Astrocyte of the cerebellum (primary cell): ENCODE results near the gene ZNF341.

Source experiments
- DNase-seq: peaks from one replicate; pipeline ENCODE4 v3.0.0-alpha.2; 2011; ENCODE audit warnings: low read depth
- H3K4me3 ChIP-seq: 2 replicates; pipeline ENCODE4 v1.5.1; 2011; ENCODE audit warnings: mild to moderate bottlenecking, low read depth, low read length, moderate library complexity
- in situ Hi-C: cut with HindIII; loops from 2 replicates; pipeline ENCODE4 v1.10.0; 2017; ENCODE audit warnings: low sequenced_read_pairs
- TF ChIP-seq, protein P1 (sequence below): IDR thresholded peaks from 2 replicates; pipeline ENCODE4 v1.5.1; 2012; ENCODE audit warnings: low read length, low read depth, moderate library complexity, mild to moderate bottlenecking; ENCODE audit errors: missing control alignments

The ZNF341 gene

DNA sequence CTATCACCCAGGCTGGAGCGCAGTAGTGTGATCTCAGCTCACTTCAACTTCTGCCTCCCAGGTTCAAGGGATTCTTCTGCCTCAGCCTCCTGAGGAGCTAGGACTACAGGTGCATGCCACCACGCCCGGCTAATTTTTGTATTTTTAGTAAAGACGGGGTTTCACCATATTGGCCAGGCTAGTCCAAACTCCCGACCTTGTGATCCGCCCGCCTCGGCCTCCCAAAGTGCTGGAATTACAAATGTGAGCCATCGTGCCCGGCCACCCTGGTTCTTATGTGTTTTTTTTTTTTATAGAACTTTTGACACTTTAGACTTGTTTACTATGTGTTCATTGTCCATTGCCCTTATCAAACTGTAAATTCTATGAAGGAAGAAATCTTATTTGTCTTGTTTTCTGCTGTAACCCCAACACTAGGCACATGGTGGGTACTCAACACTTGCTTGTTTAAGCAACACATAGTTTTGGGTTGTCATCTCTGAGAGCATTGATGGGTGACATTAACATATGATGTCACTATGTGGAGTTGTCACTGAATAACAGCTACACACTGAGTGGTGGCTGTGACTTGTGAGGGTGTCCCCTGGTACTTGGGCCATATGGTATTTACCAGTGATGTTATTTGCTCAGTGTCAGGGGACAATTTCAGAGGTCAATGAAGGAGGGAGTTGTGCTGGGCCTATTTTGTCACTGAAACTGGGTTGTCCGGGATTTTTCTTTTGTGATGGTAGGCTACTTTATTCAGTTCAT, 10.2 kb upstream of the ZNF341 start:
- H3K4me3 ChIP-seq: no peak overlapping the region
- DNase-seq: no peak
- TF ChIP-seq, protein P1, sequence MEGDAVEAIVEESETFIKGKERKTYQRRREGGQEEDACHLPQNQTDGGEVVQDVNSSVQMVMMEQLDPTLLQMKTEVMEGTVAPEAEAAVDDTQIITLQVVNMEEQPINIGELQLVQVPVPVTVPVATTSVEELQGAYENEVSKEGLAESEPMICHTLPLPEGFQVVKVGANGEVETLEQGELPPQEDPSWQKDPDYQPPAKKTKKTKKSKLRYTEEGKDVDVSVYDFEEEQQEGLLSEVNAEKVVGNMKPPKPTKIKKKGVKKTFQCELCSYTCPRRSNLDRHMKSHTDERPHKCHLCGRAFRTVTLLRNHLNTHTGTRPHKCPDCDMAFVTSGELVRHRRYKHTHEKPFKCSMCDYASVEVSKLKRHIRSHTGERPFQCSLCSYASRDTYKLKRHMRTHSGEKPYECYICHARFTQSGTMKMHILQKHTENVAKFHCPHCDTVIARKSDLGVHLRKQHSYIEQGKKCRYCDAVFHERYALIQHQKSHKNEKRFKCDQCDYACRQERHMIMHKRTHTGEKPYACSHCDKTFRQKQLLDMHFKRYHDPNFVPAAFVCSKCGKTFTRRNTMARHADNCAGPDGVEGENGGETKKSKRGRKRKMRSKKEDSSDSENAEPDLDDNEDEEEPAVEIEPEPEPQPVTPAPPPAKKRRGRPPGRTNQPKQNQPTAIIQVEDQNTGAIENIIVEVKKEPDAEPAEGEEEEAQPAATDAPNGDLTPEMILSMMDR: no peak
- in situ Hi-C loops: no loop called here

DNA sequence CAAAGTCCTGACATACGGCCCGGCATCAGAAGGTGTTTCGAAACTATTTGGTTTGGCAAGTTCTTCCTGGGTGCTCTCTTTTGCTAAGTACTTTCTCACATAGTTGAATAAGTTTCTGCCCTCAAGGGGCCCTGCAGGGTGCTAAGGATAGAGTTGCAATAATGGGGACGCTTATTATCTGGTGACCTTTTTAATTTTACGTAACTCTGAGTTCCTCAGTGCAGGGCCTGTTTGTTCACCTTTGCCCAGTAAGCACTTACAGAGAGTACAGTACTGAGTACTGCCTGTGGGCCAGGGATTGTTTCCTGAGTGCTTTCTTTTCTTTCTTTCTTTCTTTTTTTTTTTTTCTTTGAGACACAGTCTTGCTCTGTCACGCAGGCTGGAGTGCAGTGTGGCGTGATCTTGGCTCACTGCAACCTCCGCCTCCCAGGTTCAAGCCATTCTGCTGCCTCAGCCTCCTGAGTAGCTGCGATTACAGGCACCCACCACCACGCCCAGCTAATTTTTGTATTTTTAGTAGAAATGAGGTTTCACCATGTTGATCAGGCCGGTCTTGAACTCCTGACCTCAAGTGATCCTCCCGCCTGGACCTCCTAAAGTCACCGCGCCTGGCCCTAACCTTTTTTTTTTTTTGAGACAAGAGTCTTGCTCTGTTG, 7.2 kb upstream of the ZNF341 start:
- in situ Hi-C loops: no loop called here
- H3K4me3 ChIP-seq: no peak overlapping the region
- TF ChIP-seq, protein P1: no peak
- no peak for DNase-seq

DNA sequence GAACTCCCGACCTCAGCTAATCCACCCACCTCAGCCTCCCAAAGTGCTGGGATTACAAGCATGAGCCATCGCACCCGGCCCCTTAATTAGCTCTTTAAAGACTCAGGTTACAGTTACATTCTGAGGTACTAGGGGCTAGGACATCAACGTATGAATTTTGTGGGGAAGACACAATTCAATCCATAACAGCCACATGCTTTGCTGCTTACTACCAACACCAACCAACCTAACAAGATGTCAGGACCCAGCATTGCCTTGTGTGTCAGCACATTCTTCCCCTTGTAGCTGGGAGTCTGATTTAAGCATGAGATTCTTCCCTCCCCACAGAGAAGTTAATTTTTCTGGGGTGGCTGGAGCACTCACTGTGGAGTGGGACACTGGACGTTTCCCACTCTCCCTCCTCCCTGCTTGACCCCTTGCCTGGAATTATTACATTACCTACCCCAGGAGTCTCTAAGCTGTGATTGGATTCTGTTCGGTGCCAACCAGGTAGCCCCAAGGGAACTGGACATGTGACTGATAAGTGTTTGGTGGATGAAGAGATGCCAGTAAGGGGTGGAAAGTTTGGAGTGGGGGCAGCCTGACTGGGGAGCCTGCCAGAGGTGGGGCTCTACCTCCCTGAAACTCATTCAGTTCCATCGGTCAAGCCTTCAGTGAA, 6.1 kb upstream of the ZNF341 start:
- no peak for DNase-seq
- H3K4me3 ChIP-seq: no peak overlapping the region
- TF ChIP-seq, protein P1: no peak
- in situ Hi-C loops: no loop called here

DNA sequence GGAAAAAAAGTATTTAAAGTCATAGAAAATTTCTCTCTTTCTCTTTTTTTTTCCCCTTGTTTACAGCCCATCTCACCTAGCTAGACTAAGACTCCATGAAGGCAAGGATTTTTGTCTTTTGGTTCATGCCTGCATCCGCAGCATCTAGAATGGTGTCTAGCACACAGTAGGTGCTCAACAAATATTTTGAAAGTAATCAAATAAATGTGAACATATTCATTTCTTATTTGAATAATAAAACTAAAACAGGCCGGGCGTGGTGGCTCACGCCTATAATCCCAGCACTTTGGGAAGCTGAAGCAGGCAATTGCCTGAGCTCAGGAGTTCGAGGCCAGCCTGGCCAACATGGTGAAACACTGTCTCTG, 4.7 kb upstream of the ZNF341 start:
- no peak overlapping the region for H3K4me3 ChIP-seq
- in situ Hi-C loops: no loop called here
- no peak for DNase-seq
- TF ChIP-seq, protein P1: no peak

DNA sequence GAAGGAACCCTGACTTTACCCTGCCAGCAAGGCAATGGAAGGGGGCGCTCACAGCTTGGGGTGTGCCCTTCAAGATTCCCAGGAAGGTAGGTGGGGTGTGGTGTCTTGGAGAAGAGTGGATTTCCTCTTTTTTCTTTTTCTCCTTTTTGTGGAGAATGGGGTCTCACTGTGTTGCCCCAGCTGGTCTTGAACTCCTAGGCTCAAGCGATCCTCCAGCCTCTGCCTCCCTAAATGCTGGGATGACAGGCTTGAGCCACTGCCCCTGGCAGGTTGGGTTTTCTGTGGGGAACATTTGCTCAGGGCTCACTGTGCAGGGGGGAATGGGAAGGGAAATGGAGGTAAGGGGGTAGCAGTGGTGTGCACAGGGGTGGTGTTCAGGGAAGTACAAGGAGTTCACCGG, 4.0 kb upstream of the ZNF341 start:
- in situ Hi-C loops: no loop called here
- H3K4me3 ChIP-seq: no peak overlapping the region
- DNase-seq: no peak
- TF ChIP-seq, protein P1: no peak

DNA sequence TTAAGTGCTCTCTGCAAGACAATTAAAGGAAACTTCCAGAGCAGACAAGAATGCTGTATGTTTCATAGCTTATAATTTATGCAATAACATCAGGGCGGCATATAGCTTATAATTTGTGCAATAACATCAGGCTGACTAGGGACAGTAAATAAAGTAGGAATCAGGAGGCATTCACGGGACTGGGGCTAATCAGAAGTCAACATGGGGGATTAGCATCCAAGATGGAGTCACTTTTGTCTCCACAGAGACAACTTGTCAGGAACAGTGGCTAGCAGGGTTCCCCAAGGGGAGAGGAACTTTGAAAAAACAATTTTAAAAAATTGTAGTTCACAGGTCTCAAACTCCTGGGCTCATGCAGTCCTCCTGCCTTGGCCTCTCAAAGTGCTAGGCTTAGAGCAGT, 3.3 kb upstream of the ZNF341 start:
- in situ Hi-C loops: no loop called here
- no peak for DNase-seq
- TF ChIP-seq, protein P1: no peak
- H3K4me3 ChIP-seq: no peak overlapping the region
